Activated naive CD4-positive, alpha-beta T cell treated with anti-CD3 and anti-CD28 coated beads, Interleukin-2, amount 50 U/mL, for 16 hours (primary cell): Measurements from ENCODE around the gene PTX4.
A peak's percentile ranks its signal among the peaks of the same experiment; 100 is the strongest.

Experiments used
- DNase-seq: peaks from one replicate; pipeline ENCODE4 v3.0.0-alpha.2; 2020

PTX4 gene

GRCh38 chr16:1523581-1524245 is 35.0 kb upstream of the PTX4 start:
- no peak for DNase-seq

DNA sequence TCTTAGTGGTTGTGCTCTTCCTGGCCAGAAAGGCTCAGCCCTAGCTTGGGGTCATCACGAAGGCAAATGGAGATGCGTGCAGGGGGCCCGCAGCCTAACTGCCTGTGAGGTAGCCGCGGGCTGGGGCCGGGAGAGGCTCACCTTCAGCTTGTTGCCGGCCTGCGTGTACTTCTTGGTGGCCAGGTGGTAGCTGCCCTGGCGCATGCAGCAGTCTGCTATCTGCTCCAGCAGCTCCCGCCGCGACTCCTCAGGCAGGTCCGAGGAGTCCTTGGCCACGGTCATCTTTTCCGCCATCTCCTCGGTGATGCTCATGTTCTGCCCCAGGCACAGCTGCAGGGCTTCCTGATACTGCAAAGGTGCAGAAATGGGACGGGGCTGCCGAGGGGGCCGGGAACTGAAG is 31.7 kb upstream of the PTX4 start:
- no peak for DNase-seq

DNA sequence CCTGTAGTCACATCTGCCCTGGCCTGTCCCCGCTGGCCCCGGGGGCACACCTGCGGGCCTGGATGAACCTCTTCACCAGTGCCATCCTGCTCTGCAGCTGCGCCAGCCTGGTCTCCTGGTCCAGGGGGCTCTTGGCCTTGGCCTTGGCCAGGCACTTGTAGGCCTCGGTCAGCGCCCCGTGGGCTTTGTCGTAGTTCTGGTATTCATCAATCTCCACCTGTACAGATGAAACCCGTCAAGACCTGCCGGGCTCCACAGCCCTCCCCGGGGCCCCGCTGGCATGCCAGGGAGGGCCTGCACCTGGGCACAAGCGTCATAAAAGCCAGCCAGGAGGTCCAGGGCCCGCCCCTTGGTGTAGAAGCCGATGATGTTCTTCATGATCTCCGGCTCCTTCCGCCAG is 31.1 kb upstream of the PTX4 start:
- no peak for DNase-seq

DNA sequence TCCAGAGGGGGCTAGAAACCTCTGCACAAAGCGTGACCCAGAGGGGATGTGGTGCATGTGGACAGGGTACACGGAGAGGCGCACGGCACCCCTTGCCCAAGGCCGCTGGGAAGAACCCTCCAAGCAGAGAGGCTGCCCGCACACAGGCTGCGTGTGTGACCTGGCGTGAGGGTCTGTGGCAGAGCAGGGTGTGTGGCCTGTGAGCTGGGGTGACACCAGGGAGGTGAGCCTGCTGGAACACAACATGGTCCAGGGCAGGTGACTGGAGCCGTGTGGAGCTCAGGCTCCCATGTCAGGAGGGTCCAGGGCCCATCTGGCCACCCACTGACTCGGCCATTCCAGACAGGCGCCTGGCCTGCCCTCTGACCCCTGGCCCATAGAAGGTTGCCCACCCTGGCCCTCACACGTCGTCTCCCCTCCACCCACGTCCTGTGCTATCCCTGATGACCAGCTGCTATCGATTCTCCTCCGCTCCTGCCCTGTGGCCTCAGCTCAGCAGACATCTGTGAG is 29.9 kb upstream of the PTX4 start:
- no peak for DNase-seq

GRCh38 chr16:1514507-1514906 is 25.8 kb upstream of the PTX4 start:
- DNase-seq, result no peak

- no peak for DNase-seq
Observed at GRCh38 chr16:1512774-1513173, 24.0 kb upstream of the PTX4 start.

GRCh38 chr16:1511662-1512569 is 23.2 kb upstream of the PTX4 start:
- DNase-seq, result no peak

GRCh38 chr16:1510941-1511351 is 22.2 kb upstream of the PTX4 start:
- DNase-seq, result no peak

DNA sequence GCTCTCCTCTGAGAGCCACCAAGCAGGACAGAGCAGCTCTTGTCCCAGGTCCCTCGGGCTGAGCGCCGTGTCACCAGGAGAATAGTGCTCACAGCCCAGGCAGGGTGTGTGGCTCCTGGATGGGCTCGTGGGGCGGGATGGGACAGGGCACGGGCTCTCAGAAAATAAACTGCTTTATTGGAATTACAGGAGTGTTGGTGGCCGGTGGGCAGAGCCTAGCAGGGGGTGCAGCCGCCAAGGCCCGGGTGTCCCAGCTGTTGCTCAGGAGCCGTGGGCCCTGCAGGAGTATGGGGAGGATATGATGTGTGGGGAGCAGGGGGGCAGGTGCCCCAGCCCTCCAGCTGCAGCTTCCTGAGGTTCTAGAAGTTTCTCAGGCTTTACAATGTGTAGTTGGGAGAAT is 21.5 kb upstream of the PTX4 start:
- no peak for DNase-seq

DNA sequence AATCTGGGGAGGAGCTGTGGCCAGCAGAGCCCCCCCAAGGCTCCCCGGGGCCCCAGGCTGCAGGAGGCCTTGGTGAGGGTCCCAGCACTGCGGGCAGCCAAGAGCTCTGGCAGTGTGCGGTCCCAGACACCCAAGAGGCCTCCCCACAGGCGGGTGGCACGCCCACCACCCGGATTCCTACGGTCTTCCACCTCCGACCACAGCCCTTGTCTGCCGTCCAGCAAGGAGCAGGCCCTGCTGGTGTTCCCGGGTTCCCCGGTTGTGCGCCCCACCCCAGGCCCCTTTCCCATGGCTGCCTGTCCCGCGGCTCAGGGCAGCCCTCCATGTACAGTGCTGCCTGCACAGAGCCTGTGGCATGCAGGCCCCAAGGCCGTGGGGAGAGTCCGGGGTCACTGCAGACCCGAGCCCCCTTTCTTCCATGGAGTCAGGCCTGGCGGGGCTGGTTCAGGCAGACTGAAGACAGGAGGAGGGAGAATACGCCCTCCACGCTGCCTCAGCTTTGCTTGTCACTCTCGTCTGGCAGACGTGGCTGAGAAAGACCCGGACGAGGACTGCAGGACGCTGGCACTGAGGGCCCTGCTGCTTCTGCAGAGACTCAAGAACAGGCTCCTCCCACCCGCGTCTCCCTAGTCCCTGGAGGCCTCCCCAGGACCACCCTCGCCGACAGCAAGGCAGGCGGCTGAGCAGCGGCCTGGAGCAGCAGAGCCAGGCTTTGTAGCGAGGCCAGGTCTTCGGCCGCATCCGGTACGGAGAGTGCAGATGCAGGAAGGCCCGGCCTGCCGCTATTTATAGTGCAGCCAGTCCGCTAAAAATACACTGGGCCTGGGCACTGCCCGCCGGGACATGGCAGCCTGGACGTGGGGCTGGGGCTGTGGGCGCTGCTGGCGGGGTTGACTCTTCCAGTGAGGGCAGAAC is 20.8 kb upstream of the PTX4 start:
- no peak for DNase-seq

DNA sequence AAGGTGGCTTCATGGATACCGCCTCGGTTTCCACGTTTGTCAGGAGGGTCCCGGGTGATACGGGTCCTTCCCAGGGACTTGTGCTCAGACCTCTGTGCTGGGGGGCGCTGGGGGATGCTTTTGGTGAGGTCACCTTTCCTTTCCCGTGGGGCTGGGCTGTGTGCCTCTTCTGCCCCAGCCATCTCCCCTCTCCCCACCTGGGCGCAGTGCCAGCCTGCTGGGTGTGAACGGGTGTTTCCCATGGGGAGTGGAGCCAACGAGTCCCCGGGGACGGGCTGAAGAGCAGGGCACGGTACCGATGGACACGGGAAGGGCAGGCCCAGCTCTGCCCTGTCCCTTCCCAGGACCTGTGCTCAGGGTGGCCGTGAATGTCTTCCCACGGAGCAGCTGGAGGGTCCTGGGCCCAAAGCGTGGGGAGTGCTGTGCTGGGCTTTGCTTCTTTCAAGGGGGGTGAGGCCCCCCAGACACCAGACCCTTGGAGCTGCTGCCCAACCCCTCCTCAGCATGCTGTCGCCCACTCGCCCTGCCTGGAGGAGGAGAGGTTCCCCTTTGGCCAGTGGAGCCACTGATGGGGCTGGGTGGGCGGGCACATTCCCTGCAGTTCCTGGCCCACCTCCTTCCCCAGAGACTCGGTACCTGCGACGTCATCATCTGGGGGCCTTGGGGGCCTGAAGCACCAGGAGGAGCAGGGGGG is 19.9 kb upstream of the PTX4 start:
- no peak for DNase-seq

GRCh38 chr16:1506494-1507213 is 17.9 kb upstream of the PTX4 start:
- no peak for DNase-seq

GRCh38 chr16:1505912-1506311 is 17.2 kb upstream of the PTX4 start:
- DNase-seq, result no peak

DNA sequence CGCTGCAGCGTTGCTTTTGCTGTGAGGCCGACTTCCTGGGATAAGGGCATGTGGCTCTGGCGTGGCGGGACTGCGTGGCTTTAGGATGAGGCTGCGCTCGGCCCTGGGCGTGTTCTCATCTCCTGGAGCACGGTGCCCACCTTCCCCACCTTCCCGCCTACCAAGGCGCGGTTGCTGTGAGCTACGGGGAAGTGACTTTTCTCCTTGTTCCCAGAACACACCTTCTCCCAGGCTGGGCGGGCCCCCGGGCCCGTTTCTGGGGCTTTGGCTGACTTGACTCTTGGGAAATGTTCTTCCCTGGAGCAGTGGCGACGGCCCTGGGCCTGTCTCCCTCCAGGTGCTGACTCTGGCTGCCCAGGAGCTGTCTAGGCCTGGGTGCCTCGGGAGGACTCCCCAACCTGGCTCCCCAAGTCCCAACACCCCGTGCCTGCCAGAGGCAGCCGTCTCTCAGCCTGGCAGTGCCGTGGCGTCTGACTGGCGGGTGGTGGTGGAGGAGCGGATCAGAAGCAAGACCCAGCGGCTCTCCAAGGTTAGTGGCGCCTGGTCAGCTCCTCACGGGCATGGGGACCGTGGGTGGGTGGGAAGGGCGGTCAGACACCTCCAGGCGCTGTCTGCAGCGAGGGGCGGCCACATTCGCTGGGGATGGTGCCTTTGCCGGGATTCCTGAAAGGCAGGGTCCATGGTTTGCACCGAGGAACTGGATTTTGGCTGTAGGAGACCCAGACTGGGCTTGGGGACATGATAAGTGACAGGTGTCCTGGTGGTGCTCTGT is 16.5 kb upstream of the PTX4 start:
- DNase-seq, result no peak

DNA sequence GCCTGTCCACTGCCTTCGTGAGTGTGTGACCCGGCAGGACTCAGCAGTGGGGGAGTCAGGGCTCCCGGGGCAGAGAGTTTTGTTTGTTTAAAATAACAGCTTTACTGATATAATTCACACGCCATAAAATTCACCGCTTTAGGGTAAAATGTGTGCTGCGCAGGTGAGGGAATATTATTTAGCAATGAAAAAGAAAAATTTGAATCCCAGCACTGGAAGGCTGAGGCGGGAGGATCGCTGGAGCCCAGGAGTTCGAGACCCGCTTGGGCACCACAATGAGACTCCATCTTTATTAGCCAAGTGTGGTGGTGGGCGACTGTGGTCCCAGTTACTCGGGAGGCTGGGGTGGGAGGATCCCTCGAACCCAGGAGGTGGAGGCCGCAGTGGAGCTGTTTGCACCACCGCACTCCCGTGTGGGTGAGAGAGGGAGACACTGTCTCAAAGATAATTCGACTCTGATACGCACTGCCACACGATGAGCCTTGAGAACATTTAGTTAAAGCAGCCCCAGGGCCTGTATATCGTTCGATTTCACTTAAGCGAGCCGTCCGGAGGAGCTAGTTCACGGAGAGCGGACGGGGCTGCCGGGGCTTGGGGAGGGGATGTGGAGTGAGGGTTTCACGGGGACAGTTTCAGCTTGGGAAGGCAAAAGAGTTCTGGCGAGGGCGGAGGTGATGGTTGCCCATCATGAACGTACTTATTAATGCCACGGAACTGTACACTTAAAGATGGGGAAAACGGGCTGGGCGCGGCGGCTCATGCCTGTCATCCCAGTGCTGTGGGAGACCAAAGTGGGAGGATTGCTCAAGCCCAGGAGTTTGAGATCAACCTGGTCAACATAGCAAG is 14.6 kb upstream of the PTX4 start:
- DNase-seq, result no peak

DNA sequence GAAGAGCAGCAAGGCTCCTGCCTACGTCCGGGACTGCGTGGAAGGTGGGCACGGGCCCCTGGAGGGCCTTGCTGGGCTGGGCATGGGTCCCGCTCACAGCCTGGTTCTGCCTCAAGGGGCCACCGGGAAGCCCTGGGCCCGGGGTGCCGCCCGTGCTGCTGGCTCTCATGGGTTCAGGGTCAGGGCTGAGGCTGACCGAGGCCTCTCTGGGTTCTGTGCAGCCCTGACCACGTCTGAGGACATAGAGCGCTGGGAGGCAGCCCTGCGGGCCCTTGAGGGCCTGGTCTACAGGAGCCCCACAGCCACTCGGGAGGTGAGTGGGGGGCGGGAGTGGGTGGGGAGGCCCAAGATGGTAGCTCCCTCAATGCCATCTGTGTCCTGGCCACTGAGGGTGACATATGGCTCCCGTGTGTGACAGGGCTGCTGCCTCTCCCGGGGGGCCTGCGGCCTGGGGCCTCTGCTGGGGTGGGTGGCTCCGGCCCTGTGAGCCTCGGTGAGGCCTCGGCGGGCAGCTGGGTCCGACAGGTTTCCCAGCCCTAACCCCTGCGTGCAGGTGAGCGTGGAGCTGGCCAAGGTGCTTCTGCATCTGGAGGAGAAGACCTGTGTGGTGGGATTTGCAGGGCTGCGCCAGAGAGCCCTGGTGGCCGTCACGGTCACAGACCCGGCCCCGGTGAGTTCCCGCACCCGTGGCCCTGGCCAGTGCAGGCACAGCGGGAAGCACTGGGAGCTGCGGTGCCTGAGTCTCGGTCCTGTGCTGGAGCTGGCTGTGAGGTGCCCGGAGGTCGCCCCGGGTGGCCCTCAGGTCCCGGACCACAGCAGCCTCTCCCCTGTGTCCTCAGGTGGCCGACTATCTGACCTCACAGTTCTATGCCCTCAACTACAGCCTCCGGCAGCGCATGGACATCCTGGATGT is 13.6 kb upstream of the PTX4 start:
- peak; percentile 9 for DNase-seq

- DNase-seq, result peak; percentile 9
Observed at GRCh38 chr16:1501630-1502029, 12.9 kb upstream of the PTX4 start.

DNA sequence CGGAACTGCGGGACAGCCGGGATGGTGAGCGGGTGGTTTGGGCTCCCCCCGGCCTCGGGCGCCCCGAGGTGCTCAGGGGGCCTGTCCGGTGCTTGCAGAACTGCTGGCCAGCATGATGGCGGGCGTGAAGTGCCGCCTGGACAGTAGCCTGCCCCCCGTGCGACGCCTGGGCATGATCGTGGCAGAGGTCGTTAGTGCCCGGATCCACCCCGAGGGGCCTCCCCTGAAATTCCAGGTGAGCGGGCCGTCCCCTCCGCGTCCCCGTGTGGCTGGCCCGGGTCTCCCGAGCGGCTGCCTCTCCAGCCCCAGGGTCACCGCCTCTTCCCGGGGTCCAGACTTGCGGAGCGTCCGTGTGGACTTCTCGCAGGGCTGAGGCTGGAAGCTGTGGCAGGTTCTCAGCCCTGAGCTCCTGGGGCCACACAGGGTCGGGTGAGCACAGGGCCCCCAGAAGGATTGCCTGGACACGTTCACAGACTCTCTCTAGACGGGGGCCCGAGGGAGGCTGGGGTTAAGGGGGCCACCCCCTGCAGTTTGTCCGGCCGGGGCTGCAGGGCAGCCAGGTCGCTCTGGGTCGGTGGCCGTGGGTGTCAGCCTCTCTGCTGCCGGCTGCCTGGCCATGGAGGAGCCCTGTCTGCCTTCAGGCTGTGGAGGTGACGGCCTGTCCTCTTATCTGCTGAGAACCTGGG is 11.9 kb upstream of the PTX4 start:
- no peak for DNase-seq
